ENCODE measurements around the gene EIF4E.
"Not testable (repeated sequence)": the region's sequence is repeated elsewhere in the genome, so short reads cannot be mapped to it uniquely, and the experiment has no call there.

Gene EIF4E

GRCh38 chr4:98939438-98939837 is 10.5 kb upstream of the EIF4E start:
- intact Hi-C loops (cut with DNase I; ENCODE audit: low total_unique reads): no loop called here
- no peaks in the 10 kb centered on the region for H3K9me3 ChIP-seq
- H3K4me1 ChIP-seq: no peaks in the 10 kb centered on the region
- H3K27ac ChIP-seq: no peak overlapping the region
- DNase-seq: no peak
- no peaks in the 10 kb centered on the region for H3K27me3 ChIP-seq
- no peak for TF ChIP-seq CTCF (IDR thresholded peaks at IDR 0.05)
- H3K4me3 ChIP-seq: no peak overlapping the region
- no peaks in the 10 kb centered on the region for H3K36me3 ChIP-seq

GRCh38 chr4:98937986-98938720 is 9.2 kb upstream of the EIF4E start:
- DNase-seq: no peak
- intact Hi-C loops (cut with DNase I; ENCODE audit: low total_unique reads): no loop called here
- Histone ChIP-seq H3K27me3 (no peaks in the 10 kb centered on the region), H3K36me3 (no peaks in the 10 kb centered on the region), H3K4me1 (no peaks in the 10 kb centered on the region), H3K4me3 (no peak overlapping the region), H3K9me3 (no peaks in the 10 kb centered on the region), H3K27ac (no peak overlapping the region)
- TF ChIP-seq CTCF (IDR thresholded peaks at IDR 0.05): no peak

- Histone ChIP-seq H3K36me3 (no peaks in the 10 kb centered on the region), H3K27ac (no peak overlapping the region), H3K4me3 (no peak overlapping the region), H3K4me1 (peaks cover 0 to 1% (median under 1%) of the 10 kb centered on the region in 4 donors), H3K27me3 (no peaks in the 10 kb centered on the region), H3K9me3 (no peaks in the 10 kb centered on the region)
- no peak for TF ChIP-seq CTCF (IDR thresholded peaks at IDR 0.05)
- DNase-seq: no peak
- intact Hi-C loops (cut with DNase I; ENCODE audit: low total_unique reads): no loop called here
Observed at GRCh38 chr4:98935633-98936032, 6.7 kb upstream of the EIF4E start.

GRCh38 chr4:98934851-98935250 is 5.9 kb upstream of the EIF4E start:
- intact Hi-C loops (cut with DNase I; ENCODE audit: low total_unique reads); H3K9me3 ChIP-seq; H3K4me1 ChIP-seq; DNase-seq; H3K4me3 ChIP-seq; H3K27ac ChIP-seq; H3K27me3 ChIP-seq; H3K36me3 ChIP-seq: not testable (repeated sequence)

GRCh38 chr4:98932539-98932938 is 3.6 kb upstream of the EIF4E start:
- no peak for DNase-seq
- TF ChIP-seq CTCF (IDR thresholded peaks at IDR 0.05): no peak
- H3K4me3 ChIP-seq: no peak overlapping the region
- H3K27ac ChIP-seq: no peak overlapping the region
- no peaks in the 10 kb centered on the region for H3K36me3 ChIP-seq
- intact Hi-C loops (cut with DNase I; ENCODE audit: low total_unique reads): no loop called here
- H3K27me3 ChIP-seq: no peaks in the 10 kb centered on the region
- H3K4me1 ChIP-seq: peaks cover 0 to 14% (median 8%) of the 10 kb centered on the region in 4 donors
- H3K9me3 ChIP-seq: no peaks in the 10 kb centered on the region

- H3K4me3 ChIP-seq: peak overlapping the region; percentile 82 to 96
- H3K27ac ChIP-seq: peak overlapping the region; percentile 90 to 94
- TF ChIP-seq CTCF (IDR thresholded peaks at IDR 0.05): no peak
- no peaks in the 10 kb centered on the region for H3K27me3 ChIP-seq
- H3K36me3 ChIP-seq: peaks cover 0 to 7% (median 0%) of the 10 kb centered on the region in 3 donors
- intact Hi-C loops (cut with DNase I; ENCODE audit: low total_unique reads): loop anchor here (1.0 kb wide), 1 partner anchor 65 kb away; the partner anchor contains the start of gene METAP1
- peaks cover 0 to 29% (median 13%) of the 10 kb centered on the region in 4 donors for H3K4me1 ChIP-seq
- no peaks in the 10 kb centered on the region for H3K9me3 ChIP-seq
- DNase-seq: no peak
Observed at GRCh38 chr4:98930311-98930865, 1.5 kb upstream of the EIF4E start.

Measured in tibial artery (tissue), 4 donors.